ENCODE measurements around the gene FAM89B.

DNA sequence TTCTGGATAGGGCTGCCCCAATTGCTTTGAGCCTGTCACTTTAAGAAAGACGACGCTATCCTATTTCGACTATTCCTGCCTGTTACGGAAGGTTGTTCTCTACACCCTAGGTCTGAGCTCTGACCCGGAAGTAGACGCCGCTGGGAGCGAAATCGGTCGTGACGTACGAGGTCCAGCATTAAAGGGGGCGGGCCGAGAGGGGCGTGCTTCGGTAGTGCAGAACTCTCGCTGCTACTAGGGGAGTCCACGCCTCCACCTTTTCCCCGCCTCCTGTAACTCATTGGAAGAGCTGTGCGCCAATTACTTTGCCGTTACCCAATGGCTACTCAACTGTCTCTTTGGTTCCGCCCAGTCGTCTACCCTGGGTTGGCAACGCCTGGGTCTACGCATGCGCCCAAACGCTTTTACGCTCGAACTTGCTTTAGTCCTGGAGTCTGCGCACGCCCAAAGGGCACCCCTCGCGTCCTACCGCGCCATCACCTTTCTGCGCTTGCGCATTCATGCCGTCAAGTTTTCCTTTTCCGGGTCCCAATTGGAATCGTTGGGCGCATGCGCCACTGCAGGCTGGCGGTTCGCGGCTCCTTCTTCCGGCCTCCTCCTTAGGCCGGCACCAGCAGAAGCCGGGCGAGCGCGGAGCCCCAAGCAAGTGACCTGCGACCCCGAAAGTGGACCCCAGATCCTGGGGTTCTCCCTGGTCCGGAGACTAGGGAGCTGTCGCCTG is 43.1 kb downstream of the FAM89B start, which contains the start of gene PCNX3:
- TF ChIP-seq EP300 (IDR thresholded peaks at IDR 0.05; ENCODE audit: borderline replicate concordance in 1 of 2, low read depth in 2 of 2, low read length in 2 of 2) (peak in 1 of 2 experiments; percentile 46; a peak in 1 of 3 replicates), POLR2A (IDR thresholded peaks at IDR 0.05; ENCODE audit: control extremely low read depth in 1 of 2, low read depth in 2 of 2, low read length in 2 of 2) (0 out of 3 replicates have a peak, but pooled peaks of 1 of the 2 experiments have one; percentile 49), HDAC6 (IDR thresholded peaks at IDR 0.05; ENCODE audit: low read depth, low read length) (no peak), GABPA (IDR thresholded peaks at IDR 0.05; ENCODE audit: borderline replicate concordance, insufficient read depth, low read length) (peak; percentile 93; the same call in 1 of the 2 replicates), GTF2F1 (IDR thresholded peaks at IDR 0.05; ENCODE audit: borderline replicate concordance, low read depth, low read length) (no peak), CTCF (IDR thresholded peaks at IDR 0.05; ENCODE audit: control extremely low read depth in 1 of 3, insufficient read depth in 1 of 3, low read depth in 1 of 3, low read length in 3 of 3) (no peak), SP2 (IDR thresholded peaks at IDR 0.05; ENCODE audit: low read length) (peak; percentile 86), EZH2 (IDR thresholded peaks at IDR 0.05; ENCODE audit: low read depth, low read length, severe bottlenecking) (no peak), KDM1A (IDR thresholded peaks at IDR 0.05; ENCODE audit: borderline replicate concordance, low read length) (no peak), JUND (IDR thresholded peaks at IDR 0.05; ENCODE audit: low read length) (no peak)

Data from H1 (cell line).